ENCODE data around the gene SMS.

- TF ChIP-seq EZH2phosphoT487 (IDR thresholded peaks at IDR 0.05; ENCODE audit: borderline replicate concordance, low read depth, low read length), result no peak
- no peak for TF ChIP-seq CTCF (conservative IDR thresholded peaks at IDR 0.05; ENCODE audit: low read length)
Observed at GRCh38 chrX:21966866-21967265, 26.4 kb downstream of the SMS start.

Data from OCI-LY7 (cell line).